HCEC 1CT (cell line): ENCODE data around the gene ACTG1.
A peak's percentile ranks its signal among the peaks of the same experiment; 100 is the strongest.

ENCODE experiments used
- DNase-seq: peaks from one replicate; pipeline ENCODE4 v3.0.0-alpha.2; 2017

The ACTG1 gene

DNA sequence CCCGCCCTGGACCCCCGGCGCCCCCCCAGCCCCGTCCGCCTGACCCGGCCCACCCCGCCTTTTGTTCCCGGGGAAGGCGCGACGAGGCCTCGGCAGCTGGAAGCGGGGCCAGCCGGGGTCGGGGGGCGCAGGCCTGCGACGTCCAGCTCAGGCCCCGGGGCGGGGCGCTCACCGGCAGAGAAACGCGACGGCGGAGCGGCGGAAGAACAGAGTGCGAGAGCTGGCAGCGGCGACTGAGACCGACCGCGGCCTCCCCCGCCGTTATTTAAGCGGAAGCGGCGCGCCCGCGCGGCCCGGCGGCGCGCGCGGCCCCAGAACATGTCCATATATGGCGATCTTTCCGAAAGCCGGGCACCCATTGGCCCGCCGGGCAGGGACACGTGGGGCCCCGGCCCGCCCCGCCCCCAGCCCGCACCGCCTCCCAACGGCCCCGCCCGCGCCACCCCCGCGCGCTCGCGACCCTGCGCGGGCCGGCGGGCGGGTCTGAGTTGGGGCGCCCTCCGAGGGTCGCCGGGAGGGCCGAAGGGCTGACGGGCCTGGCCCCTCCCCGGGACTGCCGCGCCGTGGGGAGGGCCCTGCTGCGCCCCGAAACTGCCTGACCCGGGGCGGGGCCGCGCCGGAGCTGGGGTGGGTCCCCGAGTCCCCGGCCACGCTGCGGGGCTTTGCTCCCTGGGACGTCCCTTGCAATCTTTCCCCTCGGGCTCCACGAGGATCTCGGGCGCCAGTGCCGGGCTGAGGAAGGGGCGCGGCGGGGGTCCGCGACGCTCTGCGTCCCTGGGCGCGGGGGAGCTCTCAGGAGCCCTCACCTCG, at the start of gene ACTG1:
ACTG1 (minus strand) TSS at position 238 of the 810 bp plus-strand sequence. CDS start 445 bp downstream, outside the sequence.
- peak; percentile 94 for DNase-seq

DNA sequence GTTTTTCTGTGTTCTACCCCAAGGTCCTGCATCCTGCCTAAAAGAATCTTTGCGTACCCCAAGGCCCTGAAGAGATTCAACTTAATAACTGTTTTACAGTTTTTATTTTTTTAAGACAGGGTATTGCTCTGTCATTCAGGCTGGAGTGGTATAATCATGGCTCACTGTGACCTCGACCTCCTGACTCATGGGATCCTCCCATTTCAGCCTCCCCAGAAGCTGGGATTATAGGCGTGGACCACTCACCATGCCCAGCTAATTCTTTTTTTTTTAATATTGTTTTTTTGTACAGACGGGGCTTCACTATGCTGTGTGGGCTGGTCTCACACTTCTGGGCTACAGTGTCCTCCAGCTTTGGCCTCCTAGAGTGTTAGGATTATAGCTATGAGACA, 48.9 kb upstream of the ACTG1 start:
- DNase-seq, result peak; percentile 79

DNA sequence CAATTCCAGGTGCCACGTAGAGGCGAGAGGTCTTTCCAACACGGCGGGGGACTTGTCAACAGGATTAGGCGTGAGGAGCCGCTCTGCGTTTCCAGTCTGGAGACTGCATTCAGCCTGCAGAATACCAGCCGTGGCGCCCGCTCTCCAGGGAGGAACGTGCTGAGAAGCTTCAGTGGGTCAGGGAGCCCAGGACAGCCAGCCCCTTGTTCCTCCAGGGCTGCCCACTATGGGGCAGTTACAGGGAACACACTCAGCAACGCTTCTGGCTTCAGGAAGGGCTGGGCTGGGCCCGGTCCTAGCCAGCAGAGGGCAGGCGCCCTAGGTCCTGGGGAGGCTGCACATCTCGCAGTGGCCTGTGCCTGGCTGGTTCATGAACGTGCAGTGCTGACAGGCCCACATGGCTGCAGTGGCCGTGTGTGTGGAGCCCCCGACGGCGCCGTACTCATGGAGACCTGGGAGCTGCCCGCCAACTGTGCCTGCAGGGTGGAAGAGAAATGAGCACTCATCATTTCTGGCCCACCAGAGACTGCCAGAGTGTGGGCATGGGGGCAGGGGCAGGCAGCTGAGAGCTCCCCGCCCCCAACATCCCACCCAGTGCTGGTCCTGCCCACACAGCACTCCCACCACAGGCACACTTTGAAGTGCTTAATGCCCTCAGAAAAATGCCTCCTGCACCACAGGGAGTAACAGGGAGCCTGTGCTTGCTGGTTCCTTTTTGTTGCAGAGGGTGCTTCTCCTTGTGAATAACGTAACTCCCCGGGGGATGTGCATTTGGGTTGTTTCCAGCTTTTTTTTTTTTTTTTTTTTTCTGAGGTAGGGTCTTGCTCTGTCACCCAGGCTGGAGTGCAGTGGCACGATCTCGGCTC, 46.6 kb upstream of the ACTG1 start:
- DNase-seq, result no peak

DNA sequence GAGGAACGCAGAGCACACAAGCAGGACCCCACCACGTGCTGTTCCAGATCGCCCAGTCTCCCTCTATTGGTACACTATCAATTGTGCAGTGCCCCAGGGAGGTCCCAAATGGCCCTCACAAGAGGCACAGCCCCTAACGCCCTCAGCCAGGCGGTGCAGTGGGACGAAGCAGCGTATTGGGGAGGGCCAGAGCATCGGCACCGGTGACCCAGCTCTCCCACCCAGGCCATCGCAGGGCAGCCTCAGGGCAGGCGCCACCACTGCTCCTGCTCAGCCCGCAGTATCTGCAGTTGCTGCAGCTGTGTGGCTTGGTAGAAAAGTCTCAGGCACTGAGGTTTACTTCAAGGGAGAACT, 45.5 kb upstream of the ACTG1 start:
- no peak for DNase-seq

DNA sequence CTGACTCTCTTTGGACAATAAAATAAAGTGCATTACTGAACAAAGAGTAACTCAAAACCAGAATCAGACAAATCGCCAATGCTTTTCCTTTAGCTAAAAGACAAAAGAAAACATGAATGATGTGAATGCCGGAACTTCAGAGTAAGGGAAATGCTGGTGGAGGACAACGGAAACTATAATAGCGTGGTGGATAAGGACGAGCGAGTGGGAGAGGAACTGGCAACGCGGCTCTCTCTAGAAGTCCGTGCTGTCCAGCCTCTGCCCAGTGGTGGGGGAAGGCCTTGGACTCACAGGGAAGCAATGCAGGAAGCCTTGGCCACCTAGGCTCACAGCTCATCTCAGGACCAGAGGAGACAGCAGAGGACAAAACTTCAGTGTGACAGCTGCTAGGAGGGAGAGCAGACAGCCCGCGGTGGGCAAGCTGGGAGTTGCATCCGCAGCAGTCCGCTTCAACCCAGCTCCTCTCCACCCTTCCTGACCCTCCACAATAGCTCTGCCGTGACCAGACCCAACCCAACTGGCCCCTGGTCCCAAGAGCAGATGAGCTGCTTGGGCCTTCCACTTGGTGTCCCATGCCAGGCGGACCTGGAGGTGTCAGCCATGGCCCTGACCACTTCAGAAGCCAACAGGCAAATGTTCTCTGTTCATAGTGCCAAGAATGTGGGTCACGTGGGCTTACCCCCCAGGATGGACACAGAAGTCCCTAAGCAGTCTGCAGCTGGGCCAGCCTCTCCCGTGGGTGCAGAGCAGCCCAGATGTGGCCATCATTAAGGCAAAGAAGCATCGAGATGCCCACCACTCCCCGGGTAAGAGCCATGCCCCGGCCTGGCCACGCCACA, 44.9 kb upstream of the ACTG1 start:
- no peak for DNase-seq

DNA sequence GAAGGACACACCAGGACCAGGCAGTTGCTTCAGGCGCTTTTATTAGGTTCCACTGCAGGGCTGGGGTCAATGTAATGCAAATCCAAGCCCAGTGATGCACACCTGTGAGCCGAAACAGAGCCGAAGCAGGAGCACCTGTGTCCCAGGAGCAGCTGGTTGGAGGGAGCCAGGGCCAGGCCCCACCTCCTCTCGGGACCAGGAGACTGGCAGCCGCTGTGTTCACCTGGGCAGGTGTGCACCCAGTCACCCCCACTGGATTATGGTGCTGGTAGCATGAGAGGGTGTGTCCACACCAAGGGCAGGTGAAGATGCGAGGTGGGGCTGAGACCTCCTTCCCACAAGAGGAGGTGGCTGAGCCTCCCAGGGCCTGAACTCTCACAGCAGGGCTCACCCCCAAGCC, 44.3 kb upstream of the ACTG1 start:
- DNase-seq, result no peak

DNA sequence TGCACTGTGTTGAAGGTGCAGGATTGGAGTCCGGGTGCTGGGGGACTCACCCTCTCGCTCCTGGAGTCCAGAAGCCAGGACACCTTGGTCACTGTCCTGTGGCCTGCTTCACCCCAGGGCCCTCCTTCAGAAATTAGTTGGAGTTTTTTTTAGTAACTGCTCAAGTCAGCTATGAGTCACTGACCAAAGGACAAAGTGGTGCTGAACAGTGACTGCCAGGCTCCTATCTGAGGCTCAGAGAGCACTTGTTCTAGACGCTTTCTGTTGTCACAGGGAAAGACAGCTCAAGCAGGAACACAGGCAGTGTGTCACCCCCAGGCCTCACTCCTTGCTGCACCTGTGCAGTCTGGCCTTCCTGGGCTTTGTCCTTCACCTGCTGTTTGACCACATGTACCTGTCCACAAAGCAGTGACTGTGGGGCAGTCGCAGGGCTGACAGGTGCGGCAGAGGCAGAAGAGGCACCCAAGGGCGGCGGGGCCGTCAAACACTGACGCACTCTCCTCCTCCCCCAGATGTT, 43.6 kb upstream of the ACTG1 start:
- peak; percentile 57 for DNase-seq

DNA sequence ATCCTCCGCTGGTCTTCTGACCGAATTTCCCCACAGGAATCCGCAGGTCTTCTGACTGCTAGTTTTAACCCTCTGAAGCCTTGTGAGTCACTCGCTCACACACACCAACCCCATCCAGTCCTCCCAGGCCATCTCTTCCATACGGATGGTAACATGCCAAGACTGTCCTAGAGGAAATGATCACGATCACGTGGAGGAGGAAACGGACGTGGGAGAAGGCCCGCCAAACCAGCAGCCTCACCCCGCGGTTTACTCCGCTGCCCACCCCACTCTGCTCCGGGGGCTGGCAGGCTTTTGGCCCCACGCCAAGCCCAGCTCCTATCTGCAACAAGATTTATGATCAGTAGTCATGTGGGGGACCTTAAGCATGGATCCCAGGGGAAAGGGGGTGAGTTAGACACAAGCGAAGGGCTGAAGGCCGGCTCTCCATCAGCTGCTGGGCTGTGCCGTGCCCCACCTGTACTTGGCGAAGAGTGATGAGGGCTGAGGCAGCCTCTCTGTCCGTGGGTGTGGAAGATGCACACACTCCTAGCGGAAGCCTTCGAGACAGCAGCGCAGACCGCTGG, 41.1 kb upstream of the ACTG1 start:
- peak; percentile 98 for DNase-seq

DNA sequence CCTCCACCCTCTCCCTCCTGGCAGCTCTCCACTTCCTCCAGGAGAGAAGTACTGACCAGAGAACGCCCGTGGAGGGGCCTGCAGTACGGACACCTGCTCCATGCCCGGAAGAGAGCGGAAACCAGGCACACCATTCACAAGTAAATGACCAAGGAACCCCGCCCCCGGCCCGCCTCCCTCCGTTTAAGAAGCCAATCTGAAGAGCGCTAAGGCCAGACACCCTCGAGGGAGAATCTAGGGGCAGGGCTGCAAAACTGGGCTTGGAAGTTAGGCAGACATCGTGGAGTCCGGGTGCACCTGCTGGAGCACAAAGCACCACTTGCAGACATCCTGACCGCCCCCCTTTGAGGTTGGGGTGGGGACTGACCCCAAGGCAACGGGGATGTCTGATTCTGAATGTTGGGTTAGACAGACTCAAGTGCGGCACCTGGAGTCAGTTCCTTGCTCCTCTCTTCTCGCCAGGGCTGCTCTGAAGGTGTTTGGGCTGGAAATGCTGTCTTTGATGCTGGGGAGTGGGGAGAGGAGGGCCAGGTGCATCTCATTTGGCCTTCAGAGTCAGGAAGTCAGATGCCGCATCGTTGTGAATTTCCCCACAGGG, 40.5 kb upstream of the ACTG1 start:
- DNase-seq, result peak; percentile 78

DNA sequence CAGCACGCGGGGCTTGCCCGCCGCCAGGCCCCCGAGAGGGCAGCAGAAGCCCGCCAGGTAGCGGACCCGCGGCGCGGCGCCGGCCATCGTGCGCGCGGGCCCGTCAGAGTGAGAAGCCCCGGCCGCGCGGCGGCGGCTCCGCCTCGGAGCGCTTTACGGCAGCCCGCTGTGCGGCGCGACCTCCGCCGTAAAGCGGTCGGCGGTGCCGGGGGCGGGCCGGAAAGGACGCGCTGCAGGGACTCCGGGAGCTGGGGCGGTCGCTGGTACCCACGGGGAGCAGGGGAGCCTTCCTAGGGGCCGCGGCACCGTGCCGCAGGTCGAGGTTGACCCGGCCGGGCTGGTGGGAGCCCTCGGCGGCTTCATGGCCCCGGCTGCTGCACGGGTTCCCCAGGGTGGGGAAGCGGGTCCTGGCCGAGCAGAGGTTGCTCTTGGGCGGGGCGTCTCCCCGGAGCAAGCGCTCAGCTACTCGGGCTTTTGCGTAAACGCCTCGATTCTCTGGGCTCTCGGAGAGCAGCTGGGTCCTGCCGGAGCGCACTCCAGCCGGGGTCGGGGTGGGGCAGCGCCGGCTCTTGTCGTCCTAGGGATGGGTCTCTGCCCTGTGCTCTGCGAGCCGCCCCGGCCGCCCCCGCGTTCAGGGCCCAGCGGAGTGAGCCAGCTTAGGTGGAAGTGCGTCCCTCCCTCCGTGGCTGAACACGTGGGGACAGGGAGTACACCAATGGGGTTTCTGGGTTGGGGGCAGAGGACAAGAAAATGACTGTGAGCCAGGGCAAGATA, 39.8 kb upstream of the ACTG1 start, which contains the start of gene FAAP100:
FAAP100 (minus strand) TSS at position 110 of the 774 bp plus-strand sequence; CDS start at position 87, 23 bp downstream.
- DNase-seq, result peak; percentile 81

DNA sequence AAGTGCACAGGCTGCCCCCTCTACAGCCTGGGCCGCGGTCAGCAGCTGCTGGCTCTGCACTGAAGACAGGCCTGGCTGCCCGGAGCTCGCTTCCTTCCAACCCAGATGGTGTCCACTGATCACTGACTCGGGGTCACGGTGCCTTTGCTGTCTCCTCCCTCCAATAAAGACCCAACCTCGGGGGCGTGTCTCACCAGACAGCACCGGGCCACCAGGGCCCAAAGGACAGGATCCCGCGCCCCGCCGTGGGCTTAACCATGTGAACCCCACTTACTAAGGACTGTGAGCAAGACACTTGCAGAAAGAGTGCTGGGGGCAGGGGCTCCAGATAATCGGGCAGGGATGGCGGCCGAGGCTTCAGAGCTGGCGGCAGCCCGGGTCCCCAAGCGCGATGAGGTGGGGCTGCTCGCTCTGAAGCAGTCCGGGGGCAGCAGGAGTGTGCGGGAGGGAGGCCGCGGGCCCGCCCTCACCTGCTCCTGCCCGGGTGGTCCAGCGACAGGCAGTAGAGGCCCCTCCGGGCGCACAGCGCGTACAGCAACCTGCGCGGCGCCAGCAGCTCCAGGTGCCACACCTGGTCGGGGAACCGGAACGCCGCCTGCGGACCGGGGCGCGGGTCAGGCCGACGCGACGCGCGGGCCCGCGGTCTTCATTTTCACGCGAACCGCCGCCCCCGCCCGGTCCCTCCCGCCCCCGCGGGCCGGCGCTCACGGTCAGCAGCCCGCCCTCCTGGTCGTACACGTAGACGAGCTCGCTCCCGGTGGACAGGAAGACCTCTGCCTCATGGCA, 39.1 kb upstream of the ACTG1 start:
- DNase-seq, result peak; percentile 30

DNA sequence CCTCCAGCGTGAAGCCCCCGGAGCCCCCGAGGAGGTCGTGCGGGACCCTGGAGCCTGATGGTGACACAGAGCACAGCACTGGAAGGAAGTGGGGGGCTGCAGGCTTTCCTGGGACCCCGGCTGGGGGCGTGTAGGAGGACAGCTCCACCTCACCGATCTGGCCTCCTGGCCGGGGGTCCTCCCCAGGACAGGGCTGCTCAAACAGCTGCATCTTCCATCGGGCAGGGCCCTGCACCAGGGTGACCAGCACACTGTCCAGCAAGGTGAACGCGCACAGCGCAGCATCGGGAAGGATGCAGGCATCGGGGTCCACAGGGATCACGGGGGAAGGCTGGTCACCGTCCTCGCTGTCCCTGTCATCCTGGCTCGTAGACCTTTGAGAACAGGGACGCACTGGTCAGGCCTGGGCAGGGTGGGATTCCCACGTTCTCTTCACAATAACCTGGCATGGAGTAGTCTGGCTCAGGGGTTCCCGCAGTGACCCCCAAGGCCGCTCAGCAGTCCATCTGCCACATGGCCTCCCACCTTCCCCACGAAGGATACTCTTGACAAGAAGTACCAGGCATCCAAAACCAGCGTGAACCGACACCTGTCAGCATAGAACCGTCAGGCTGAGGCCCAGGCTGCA, 38.3 kb upstream of the ACTG1 start:
- DNase-seq, result no peak

DNA sequence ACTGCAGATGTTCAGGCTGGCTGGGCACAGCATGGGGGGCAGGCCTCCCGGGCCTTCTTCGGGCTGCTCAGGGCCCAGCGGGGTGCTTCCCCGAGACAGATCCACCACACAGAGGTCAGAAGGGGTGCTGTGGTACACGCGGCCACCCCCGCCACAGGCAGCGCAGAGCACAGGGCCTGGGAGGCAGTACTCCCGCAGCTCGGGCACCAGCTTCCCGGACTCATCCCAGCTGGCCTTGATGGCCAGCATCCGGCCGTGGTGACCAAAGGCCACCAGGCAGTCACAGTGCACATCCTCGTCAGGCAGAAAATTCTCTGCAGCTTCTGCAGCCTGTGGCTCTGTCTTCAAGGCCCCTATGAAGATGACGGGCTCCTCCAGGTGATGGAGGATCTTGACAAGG, 37.7 kb upstream of the ACTG1 start:
- no peak for DNase-seq

DNA sequence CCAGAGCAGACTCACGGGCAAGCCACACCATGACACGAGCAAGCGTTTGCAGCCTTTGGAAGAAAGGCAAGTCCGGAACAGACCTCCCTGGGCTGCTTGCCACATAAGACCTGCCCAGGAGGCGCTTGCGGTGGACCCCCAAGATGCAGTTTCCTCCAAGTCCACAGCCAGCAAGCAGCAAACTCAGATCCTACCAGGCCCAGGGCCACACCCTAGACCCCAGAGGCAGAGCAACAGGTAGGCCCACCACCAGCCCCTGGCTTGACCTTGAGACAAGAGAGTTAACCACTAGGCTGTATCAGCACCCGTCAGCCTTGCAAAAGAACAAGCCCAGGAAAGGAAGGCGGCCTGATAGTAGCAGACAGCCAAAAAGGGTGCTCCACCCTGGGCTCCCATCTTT, 37.2 kb upstream of the ACTG1 start:
- no peak for DNase-seq

DNA sequence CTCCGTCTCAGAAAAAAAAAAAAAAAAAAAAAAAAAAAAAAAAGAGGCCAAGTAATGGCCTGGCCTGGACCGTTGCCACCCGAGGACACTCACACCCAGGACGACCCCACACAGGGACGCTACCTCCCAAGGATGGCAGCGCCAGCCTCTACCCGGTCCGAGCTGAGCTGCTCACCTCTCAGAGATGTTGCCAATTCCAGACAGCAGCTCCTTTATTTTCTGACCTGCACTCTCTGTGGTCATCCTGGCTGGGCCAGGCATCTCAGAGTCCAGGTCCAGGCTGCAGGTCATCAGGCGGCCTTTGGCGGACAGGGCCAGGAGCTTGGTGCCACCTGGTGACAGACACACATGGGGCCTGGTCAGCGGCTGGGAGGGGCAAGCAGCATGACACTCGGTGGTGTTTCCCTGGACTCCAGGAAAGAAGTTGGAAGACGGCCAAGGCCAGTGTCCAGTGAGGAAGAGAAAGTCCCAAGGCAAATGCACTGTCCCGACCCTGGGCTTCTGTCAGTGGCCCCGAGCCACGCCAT, 36.5 kb upstream of the ACTG1 start:
- DNase-seq, result no peak

DNA sequence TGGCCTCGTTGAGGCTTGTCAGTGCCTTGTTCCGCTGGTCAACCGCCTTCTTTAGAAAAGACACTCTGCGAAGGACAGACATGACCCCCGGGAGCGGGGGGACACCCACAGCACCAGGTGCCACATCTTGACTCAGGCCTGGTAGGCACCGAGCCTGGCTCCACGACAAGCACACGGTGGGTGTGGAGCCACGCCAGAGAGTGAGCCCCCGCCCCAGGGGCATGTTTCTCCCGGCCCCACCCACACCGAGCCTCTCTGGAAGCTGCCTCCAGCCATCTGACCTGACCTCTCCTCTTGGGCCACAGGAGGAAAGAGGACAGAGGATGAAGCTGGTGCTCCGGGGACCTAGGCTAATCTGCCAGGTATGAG, 35.0 kb upstream of the ACTG1 start:
- no peak for DNase-seq

DNA sequence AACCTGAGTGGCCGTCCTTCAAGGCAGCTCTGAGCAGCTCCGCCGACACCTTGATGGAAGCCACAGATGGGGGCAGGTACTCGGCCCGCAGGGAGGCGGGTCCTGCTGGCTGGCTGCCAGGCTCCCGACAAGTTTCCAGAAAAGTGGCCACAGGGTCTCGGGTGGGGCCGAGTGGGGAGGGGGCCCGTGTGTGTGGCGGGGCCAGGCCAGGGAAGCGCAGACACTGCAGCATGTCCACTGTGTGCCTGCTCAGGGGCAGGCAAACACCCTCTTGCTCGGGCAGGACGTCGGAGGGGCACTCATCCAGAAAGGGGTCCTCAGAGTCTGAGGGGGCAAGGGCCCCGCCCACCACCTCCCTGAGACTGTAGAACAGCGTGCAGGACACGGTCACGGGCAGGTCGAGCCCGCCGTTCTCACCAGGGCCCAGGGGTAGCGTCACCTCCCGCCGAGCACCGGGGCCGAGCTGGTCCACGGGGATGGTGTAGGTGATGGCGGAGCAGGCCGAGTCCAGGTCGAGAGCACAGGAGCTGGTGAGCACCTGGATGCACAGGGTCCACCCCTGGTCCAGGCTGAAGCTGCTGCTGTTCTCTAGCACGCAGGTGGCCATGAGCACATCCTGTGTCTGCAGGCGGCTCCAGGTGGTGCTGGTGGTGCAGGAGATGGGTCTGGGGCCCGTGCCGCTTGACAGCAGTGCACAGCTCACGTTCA, 34.5 kb upstream of the ACTG1 start:
- DNase-seq, result no peak

DNA sequence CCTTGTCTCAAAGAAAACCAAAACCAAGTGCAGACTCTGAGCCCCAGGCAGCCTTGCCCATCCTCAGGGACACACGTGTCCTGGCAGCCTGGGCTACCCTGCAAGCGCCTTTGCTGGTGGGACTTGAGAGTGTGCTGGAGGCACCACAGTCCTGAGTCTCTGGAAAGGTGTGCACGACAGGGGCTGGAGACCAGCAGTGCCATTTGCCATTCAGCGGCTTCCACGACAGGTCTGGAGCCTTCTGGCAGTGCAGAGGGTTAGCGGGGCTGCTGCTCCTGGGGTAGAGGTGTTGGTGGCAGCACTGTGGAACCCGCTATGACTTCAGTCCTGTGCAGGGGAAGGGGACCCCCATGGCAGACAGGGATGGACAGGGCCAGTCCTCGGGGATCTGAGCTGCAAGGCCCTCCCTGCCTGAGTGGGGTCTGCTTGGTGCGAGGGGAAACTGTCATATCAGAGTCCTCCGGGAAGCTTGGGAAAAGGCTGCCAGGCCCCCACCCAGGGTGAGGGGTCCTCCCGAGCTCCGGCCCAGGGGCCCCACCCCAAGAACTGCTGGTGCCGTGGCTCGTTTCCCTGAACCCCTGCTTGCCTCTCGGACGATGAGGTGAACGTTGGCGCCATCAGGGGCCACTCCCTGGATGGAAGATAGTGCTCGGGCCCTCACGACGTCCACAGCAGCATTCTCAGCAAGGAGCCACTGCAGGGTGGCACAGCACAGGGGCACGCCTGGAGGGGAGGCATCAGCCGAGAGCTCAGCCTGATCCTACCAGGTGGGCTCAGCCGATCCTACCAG, 32.8 kb upstream of the ACTG1 start:
- no peak for DNase-seq
